K562 (cell line): Measurements from ENCODE around the gene PLEKHG3. TPM values are rescaled to one million over a fixed set of nuclear protein-coding genes. Genes with fewer than 3 reads are reported as not detected.

Experiments
- ATAC-seq: fragments of 200-7000 bp; cut with Tn5 transposase; 3 replicates; pipeline ENCODE4 v1.9.1; 2020; ENCODE audit warnings: moderate library complexity
- BruUV-seq: library from RNA; stranded (reverse); fragments of 400-500 nt; replicated peaks from 2 replicates; lab custom pipeline; 2021; lab: Mats Ljungman, UMichigan
- CTCF ChIA-PET: fragments of 300-600 bp; formaldehyde crosslinking; extraction: SDS; loops from one replicate; lab custom pipeline; 2021; ENCODE audit warnings: low intra/inter-chr PET ratio; lab: Yijun Ruan, JAX
- POLR2A ChIA-PET: fragments of 300-600, 350-650 bp; sonication (Branson Sonifier 250); formaldehyde crosslinking; extraction: SDS; loops from one replicate; lab custom pipeline; 2021; ENCODE audit warnings: antibody characterized with exemption, inconsistent platforms; lab: Yijun Ruan, JAX
- DNase-seq, 4 experiments: peaks; one replicate each; pipeline versions ENCODE4 v3.0.0 to v3.0.0-alpha.2; 2011 to 2018; ENCODE audit warnings: low spot score in 3 of 4, mixed read lengths in 3 of 4; ENCODE audit errors: extremely low read depth in 1 of 4
- FAIRE-seq: peaks from 2 replicates; lab custom pipeline; 2011; peaks lifted over from hg19 to GRCh38; lab: Jason Lieb, UNC
- H2AFZ ChIP-seq: 2 replicates; pipeline ENCODE4 v1.6.0; 2011; ENCODE audit warnings: low read depth, low read length, control low read depth, inconsistent platforms
- H3K27ac ChIP-seq: fragments of 200-600 bp; 3 replicates; pipeline ENCODE4 v1.8.0; 2011; ENCODE audit warnings: low read depth, mild to moderate bottlenecking, control low read depth, inconsistent platforms, low read length, moderate library complexity, mixed read lengths; ENCODE audit errors: extremely low read depth
- H3K27me3 ChIP-seq, 2 experiments: fragments of 300-600 bp in 1 of 2; 2 replicates in 1 of 2; 3 replicates in 1 of 2; pipeline versions ENCODE4 v1.6.0 to v1.8.0; 2011; ENCODE audit warnings: inconsistent platforms in 2 of 2, low read length in 2 of 2, mild to moderate bottlenecking in 1 of 2, mixed read lengths in 1 of 2, moderate library complexity in 1 of 2; ENCODE audit not compliant: control insufficient read depth in 2 of 2, insufficient read depth in 2 of 2
- H3K36me3 ChIP-seq: fragments of 300-600 bp; 3 replicates; pipeline ENCODE4 v1.8.0; 2011; ENCODE audit warnings: mild to moderate bottlenecking, low read length, inconsistent platforms; ENCODE audit not compliant: control insufficient read depth, insufficient read depth
- H3K4me1 ChIP-seq, 2 experiments: fragments of 200-600 bp in 1 of 2; replicated peaks in 1 of 2; 2 replicates in 1 of 2; 3 replicates in 1 of 2; pipeline versions ENCODE4 v1.5.1 to v1.8.0; 2011; ENCODE audit warnings: inconsistent platforms in 2 of 2, low read length in 2 of 2, mild to moderate bottlenecking in 1 of 2, mixed read lengths in 1 of 2, moderate library complexity in 1 of 2; ENCODE audit not compliant: control insufficient read depth in 2 of 2, insufficient read depth in 2 of 2
- H3K4me2 ChIP-seq: 2 replicates; pipeline ENCODE4 v1.6.1; 2011; ENCODE audit warnings: low read length, control low read depth, inconsistent platforms, mixed read lengths; ENCODE audit not compliant: insufficient read depth
- H3K4me3 ChIP-seq: fragments of 200-600 bp; sonication (generic), shearing (Covaris generic); 2 replicates; pipeline ENCODE4 v1.5.1; 2016; ENCODE audit warnings: control low read depth, inconsistent platforms
- H3K79me2 ChIP-seq: fragments of 200-600 bp; 3 replicates; pipeline ENCODE4 v1.8.0; 2011; ENCODE audit warnings: low read length, inconsistent platforms; ENCODE audit not compliant: control insufficient read depth, insufficient read depth
- H3K9ac ChIP-seq, 2 experiments: 2 replicates each; pipeline versions ENCODE4 v1.6.0 to v1.6.1; 2011; ENCODE audit warnings: low read depth in 2 of 2, low read length in 2 of 2, control low read depth in 1 of 2, inconsistent platforms in 1 of 2, mild to moderate bottlenecking in 1 of 2, mixed read lengths in 1 of 2; ENCODE audit not compliant: insufficient read depth in 1 of 2
- H3K9me1 ChIP-seq: one replicate; pipeline ENCODE4 v1.6.0; 2011; ENCODE audit warnings: inconsistent platforms, mild to moderate bottlenecking, low read length, moderate library complexity; ENCODE audit not compliant: control insufficient read depth, insufficient read depth
- H3K9me3 ChIP-seq: replicated peaks from 2 replicates; pipeline ENCODE4 v1.5.1; 2011; ENCODE audit warnings: low read depth, low read length, inconsistent platforms; ENCODE audit not compliant: control insufficient read depth, insufficient read depth
- H4K20me1 ChIP-seq: replicated peaks from 2 replicates; pipeline ENCODE4 v1.6.1; 2011; ENCODE audit warnings: low read length, inconsistent platforms, mixed read lengths; ENCODE audit not compliant: control insufficient read depth, insufficient read depth
- HDAC2 ChIP-seq: fragments of 450-650 bp; IDR thresholded peaks from 2 replicates; pipeline ENCODE4 v1.6.1; 2016; ENCODE audit warnings: mild to moderate bottlenecking
- HMG20B ChIP-seq: fragments of 250-450 bp; sonication (Bioruptor Pico); IDR thresholded peaks from 2 replicates; pipeline ENCODE4 v1.5.0; 2021; ENCODE audit warnings: mild to moderate bottlenecking
- HNRNPH1 ChIP-seq: fragments of 200-400 bp; formaldehyde crosslinking; optimal IDR thresholded peaks from 2 replicates; pipeline ENCODE3; 2017; ENCODE audit warnings: low read depth, mild to moderate bottlenecking, low read length, moderate library complexity
- ILF3 ChIP-seq: fragments of 450-650 bp; IDR thresholded peaks from 2 replicates; pipeline ENCODE4 v1.6.1; 2018; ENCODE audit warnings: antibody characterized with exemption, mild to moderate bottlenecking, moderate library complexity, borderline replicate concordance
- NR2F6 ChIP-seq: fragments of 450-650 bp; formaldehyde crosslinking; IDR thresholded peaks from 2 replicates; pipeline ENCODE4 v1.4.0; 2020; ENCODE audit warnings: mild to moderate bottlenecking
- RBM14 ChIP-seq: fragments of 200-400 bp; formaldehyde crosslinking; IDR thresholded peaks from 2 replicates; pipeline ENCODE4 v1.6.1; 2018; ENCODE audit warnings: low read depth, mild to moderate bottlenecking, low read length, moderate library complexity, borderline replicate concordance; ENCODE audit not compliant: insufficient read depth
- SMARCA5 ChIP-seq: fragments of 450-650 bp; IDR thresholded peaks from 2 replicates; pipeline ENCODE4 v1.6.1; 2016
- SRSF7 ChIP-seq: fragments of 200-400 bp; formaldehyde crosslinking; optimal IDR thresholded peaks from 2 replicates; pipeline ENCODE3; 2017; ENCODE audit warnings: mild to moderate bottlenecking, low read depth, low read length
- ZBTB40 ChIP-seq, 2 experiments: fragments of 450-650 bp in 1 of 2; sonication (generic) in 1 of 2; formaldehyde crosslinking in 1 of 2; IDR thresholded peaks; 2 replicates each; pipeline versions ENCODE4 v1.7.1 to v1.9.0; 2016 to 2022; ENCODE audit warnings: inconsistent platforms in 1 of 2, mild to moderate bottlenecking in 1 of 2, missing genetic modification reagents in 1 of 2
- ZFP30 ChIP-seq: fragments of 250-450 bp; sonication (Bioruptor Pico); IDR thresholded peaks from 2 replicates; pipeline ENCODE4 v1.8.0; 2022; ENCODE audit warnings: moderate library complexity, mild to moderate bottlenecking, inconsistent platforms, borderline replicate concordance
- ZNF143 ChIP-seq: sonication (generic); formaldehyde crosslinking; IDR thresholded peaks from 2 replicates; pipeline ENCODE4 v1.9.0; 2022; ENCODE audit warnings: mild to moderate bottlenecking, missing genetic modification reagents
- ZNF717 ChIP-seq: fragments of 250-450 bp; sonication (Bioruptor Pico); IDR thresholded peaks from 2 replicates; pipeline ENCODE4 v1.5.0; 2021
- WGBS: fragments of 100-300 bp; shearing (Covaris generic); methylation state at CpG from one replicate; pipeline ENCODE4 v1.1.6; 2016; ENCODE audit warnings: low coverage, mixed read lengths; ENCODE audit not compliant: insufficient coverage; ENCODE audit errors: missing lambda C conversion rate; 5-methylcytosine and 5-hydroxymethylcytosine counted together
- in situ Hi-C: fragments of 300-500 bp; cut with MboI; formaldehyde crosslinking; loops from 4 replicates; pipeline ENCODE4 v1.15.0; 2018; ENCODE audit warnings: inconsistent platforms, mixed read lengths
- intact Hi-C: fragments of 100-400 bp; cut with micrococcal nuclease; formaldehyde crosslinking; loops from 2 replicates; pipeline ENCODE4 v1.14.2; 2022
- polyA plus RNA-seq, 8 experiments: library from polyadenylated mRNA; depleted of rRNA in 4 of 8; stranded (reverse) in 5 of 8; unstranded in 3 of 8; fragments of >200 nt; fragmentation: Nextera tagmentation in 2 of 8; fragmentation: Illumina TruSeq in 1 of 8; extraction: Ambion mirVana in 2 of 8; extraction: Trizol in 1 of 8; gene quantifications; 2 replicates each; pipeline versions ENCODE4 v1.2.1 to v1.2.3, GENCODE V29; 2011 to 2014; ENCODE audit warnings: inconsistent platforms in 1 of 8, missing spikeins in 1 of 8
- total RNA-seq, 7 experiments: library from RNA; depleted of rRNA in 6 of 7; stranded (reverse); fragments of >200 nt in 6 of 7; fragmentation: Illumina TruSeq in 2 of 7; extraction: Trizol in 2 of 7; gene quantifications; 2 replicates each; pipeline versions ENCODE4 v1.2.1 to v1.2.3, GENCODE V29; 2011 to 2021; ENCODE audit warnings: low replicate concordance in 1 of 7

PLEKHG3 gene
- total and polyA plus RNA-seq, 9 of the 15 experiments (the other 6 are each of a cell fraction or from before 2014, with no cell fraction given): 0.04 to 0.16 TPM; not detected in 7

DNA sequence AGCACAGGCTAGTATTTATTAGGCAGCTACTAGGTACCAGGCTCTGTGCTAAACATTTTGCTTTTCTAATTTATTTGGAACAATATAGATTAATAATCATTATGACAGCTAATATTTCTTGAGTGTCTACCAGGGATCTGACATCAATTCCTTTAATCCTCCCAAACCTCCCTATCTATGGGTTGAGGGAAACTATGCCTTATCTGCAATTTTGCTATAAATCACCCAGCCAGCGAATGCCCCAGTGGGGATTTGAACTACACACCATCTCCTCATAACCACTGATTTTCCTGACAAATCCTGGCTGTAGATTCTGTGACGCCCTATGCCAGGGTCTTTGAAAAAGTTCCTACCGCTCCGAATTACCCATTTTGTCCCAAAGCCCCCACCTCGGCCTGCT, 21.4 kb upstream of the PLEKHG3 start:
- no peak overlapping the region for H3K9ac ChIP-seq
- DNase-seq: no peak
- H3K4me1 ChIP-seq: no peaks in the 10 kb centered on the region
- no peaks in the 10 kb centered on the region for H3K9me1 ChIP-seq
- no peak overlapping the region for H3K4me3 ChIP-seq
- in situ Hi-C loops (no loop called here), intact Hi-C loops (no loop called here)
- H4K20me1 ChIP-seq: no peaks in the 10 kb centered on the region
- ChIA-PET POLR2A (interaction anchor here (0.9 kb wide), 1 partner anchor 16 kb away, joined by 3 read pairs; no protein-coding TSS in a partner anchor), CTCF (no interaction called here)
- peaks cover 0 to 47% of the 10 kb centered on the region in 2 experiments; a peak in 4 of 5 replicates for H3K27me3 ChIP-seq
- ATAC-seq: no peak
- H2AFZ ChIP-seq: no peak overlapping the region
- no peak for FAIRE-seq
- H3K79me2 ChIP-seq: no peaks in the 10 kb centered on the region
- no peaks in the 10 kb centered on the region for H3K36me3 ChIP-seq
- no peaks in the 10 kb centered on the region for H3K9me3 ChIP-seq
- no peak for TF ChIP-seq ZFP30 (CRISPR knock-in tag)
- no peak for TF ChIP-seq ZNF143 (CRISPR knock-in tag)
- TF ChIP-seq RBM14: no peak
- no peak for TF ChIP-seq HMG20B
- TF ChIP-seq SMARCA5: no peak
- TF ChIP-seq ZBTB40 (IDR thresholded peaks at IDR 0.05): no peak
- TF ChIP-seq ZBTB40 (CRISPR knock-in tag; IDR thresholded peaks at IDR 0.05): no peak
- TF ChIP-seq NR2F6 (CRISPR knock-in tag): no peak
- no peak for TF ChIP-seq SRSF7
- TF ChIP-seq ZNF717 (CRISPR knock-in tag): no peak
- no peak for TF ChIP-seq HDAC2
- no peak for TF ChIP-seq ILF3
- TF ChIP-seq HNRNPH1: no peak
- no peak overlapping the region for H3K27ac ChIP-seq
- no peak overlapping the region for H3K4me2 ChIP-seq
- 7% methylated on average over 2 of the region's 5 CpGs for WGBS
- no TSS peak for BruUV-seq
